OCI-LY1 (cell line): ENCODE data around the gene PAFAH2.
"Not testable (repeated sequence)": the region's sequence is repeated elsewhere in the genome, so short reads cannot be mapped to it uniquely, and the experiment has no call there.

Experiments used
- H2AFZ ChIP-seq: fragments of 200-600 bp; sonication (generic), shearing (Covaris generic); 2 replicates; pipeline ENCODE4 v1.6.0; 2014; ENCODE audit warnings: antibody characterized with exemption, mild to moderate bottlenecking, low read length
- H3F3A ChIP-seq: fragments of 200-600 bp; sonication (generic), shearing (Covaris generic); 2 replicates; pipeline ENCODE4 v1.6.0; 2014; ENCODE audit warnings: mild to moderate bottlenecking, antibody characterized with exemption, low read length, moderate library complexity; ENCODE audit not compliant: insufficient read depth
- H3K27ac ChIP-seq: fragments of 200-600 bp; sonication (generic); 2 replicates; pipeline ENCODE4 v1.5.1; 2014; ENCODE audit warnings: low read length, mixed run types, mild to moderate bottlenecking, low read depth; ENCODE audit not compliant: poor library complexity, severe bottlenecking
- H3K27me3 ChIP-seq: fragments of 200-600 bp; sonication (generic); 2 replicates; pipeline ENCODE4 v1.6.0; 2014; ENCODE audit warnings: antibody characterized with exemption, mild to moderate bottlenecking, low read length, moderate library complexity; ENCODE audit not compliant: insufficient read depth
- H3K36me3 ChIP-seq: fragments of 200-600 bp; sonication (generic); 2 replicates; pipeline ENCODE4 v1.6.1; 2014; ENCODE audit warnings: mild to moderate bottlenecking, antibody characterized with exemption, low read length, moderate library complexity, mixed read lengths; ENCODE audit not compliant: insufficient read depth
- H3K4me1 ChIP-seq: fragments of 200-600 bp; sonication (generic); 2 replicates; pipeline ENCODE4 v1.5.1; 2014; ENCODE audit warnings: mild to moderate bottlenecking, low read length, moderate library complexity; ENCODE audit not compliant: insufficient read depth, severe bottlenecking
- H3K4me2 ChIP-seq: fragments of 200-600 bp; sonication (generic), shearing (Covaris generic); 2 replicates; pipeline ENCODE4 v1.6.1; 2014; ENCODE audit warnings: low read length
- H3K4me3 ChIP-seq: fragments of 200-600 bp; sonication (generic); 2 replicates; pipeline ENCODE4 v1.5.1; 2014; ENCODE audit warnings: low read length, low read depth, mild to moderate bottlenecking, mixed read lengths; ENCODE audit not compliant: poor library complexity, severe bottlenecking
- H3K79me2 ChIP-seq: fragments of 200-600 bp; shearing (Covaris generic); 2 replicates; pipeline ENCODE4 v1.6.1; 2016; ENCODE audit warnings: mixed run types, low read length, mixed read lengths; ENCODE audit not compliant: insufficient read depth
- H3K9ac ChIP-seq: fragments of 200-600 bp; sonication (generic), shearing (Covaris generic); 2 replicates; pipeline ENCODE4 v1.6.1; 2014; ENCODE audit warnings: mild to moderate bottlenecking, low read length, mixed read lengths
- H3K9me2 ChIP-seq: fragments of 200-600 bp; sonication (generic), shearing (Covaris generic); 2 replicates; pipeline ENCODE4 v1.6.1; 2014; ENCODE audit warnings: low read depth, mild to moderate bottlenecking, low read length, mixed read lengths
- H3K9me3 ChIP-seq: fragments of 200-600 bp; shearing (Covaris generic); 2 replicates; pipeline ENCODE4 v1.6.1; 2014; ENCODE audit warnings: low read length, mixed read lengths
- H4K20me1 ChIP-seq: fragments of 200-600 bp; sonication (generic), shearing (Covaris generic); 2 replicates; pipeline ENCODE4 v1.6.0; 2016; ENCODE audit warnings: mild to moderate bottlenecking, low read length; ENCODE audit not compliant: insufficient read depth
- CTCF ChIP-seq: fragments of 200-600 bp; sonication (generic), shearing (Covaris generic); IDR thresholded peaks from 2 replicates; pipeline ENCODE4 v1.5.1; 2017; ENCODE audit warnings: mild to moderate bottlenecking, antibody characterized with exemption, low read length, moderate library complexity, mixed read lengths
- EZH2 ChIP-seq: fragments of 200-600 bp; sonication (generic), shearing (Covaris generic); IDR thresholded peaks from 2 replicates; pipeline ENCODE4 v1.8.0; 2017; ENCODE audit warnings: borderline replicate concordance, mixed run types, mild to moderate bottlenecking, antibody characterized with exemption, low read length, moderate library complexity, mixed read lengths

The PAFAH2 gene

DNA sequence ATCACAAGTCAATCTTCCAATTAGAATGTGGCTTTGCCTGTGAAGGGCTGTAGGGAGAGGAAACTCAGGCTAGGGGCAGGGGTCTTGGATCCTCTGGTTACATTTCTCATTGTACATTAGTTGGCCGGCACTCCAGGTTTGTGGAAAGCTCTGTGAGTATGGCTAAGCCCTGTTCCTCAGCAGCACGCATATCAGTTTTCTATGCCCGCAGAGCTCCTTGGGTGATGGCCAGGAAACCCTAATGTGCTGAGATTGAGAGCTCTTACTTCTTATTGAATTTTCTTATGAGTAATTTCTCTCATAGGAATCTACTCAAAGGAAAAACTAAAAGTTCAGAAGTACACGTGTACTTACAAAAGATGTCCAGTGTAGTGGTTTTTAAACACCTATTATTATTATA lies 60.9 kb downstream of the PAFAH2 start:
- H3K4me1 ChIP-seq = peaks cover 5% of the 10 kb centered on the region
- no peaks in the 10 kb centered on the region for H3K79me2 ChIP-seq
- H3K9me3 ChIP-seq = no peaks in the 10 kb centered on the region
- H3K4me3 ChIP-seq = no peak overlapping the region
- no peaks in the 10 kb centered on the region for H3F3A ChIP-seq
- H2AFZ ChIP-seq = no peak overlapping the region
- H3K4me2 ChIP-seq = no peak overlapping the region
- H3K9ac ChIP-seq = no peak overlapping the region
- no peak overlapping the region for H3K27ac ChIP-seq
- H3K27me3 ChIP-seq = no peaks in the 10 kb centered on the region
- no peaks in the 10 kb centered on the region for H3K36me3 ChIP-seq
- no peaks in the 10 kb centered on the region for H4K20me1 ChIP-seq
- H3K9me2 ChIP-seq = no peaks in the 10 kb centered on the region
- TF ChIP-seq CTCF = no peak
- no peak for TF ChIP-seq EZH2

- H2AFZ ChIP-seq = no peak overlapping the region
- no peaks in the 10 kb centered on the region for H4K20me1 ChIP-seq
- H3F3A ChIP-seq = no peaks in the 10 kb centered on the region
- H3K9ac ChIP-seq = no peak overlapping the region
- TF ChIP-seq EZH2 (no peak), CTCF (no peak)
- H3K36me3 ChIP-seq = no peaks in the 10 kb centered on the region
- no peak overlapping the region for H3K27ac ChIP-seq
- H3K4me3 ChIP-seq = no peak overlapping the region
- no peaks in the 10 kb centered on the region for H3K27me3 ChIP-seq
- no peaks in the 10 kb centered on the region for H3K9me2 ChIP-seq
- no peaks in the 10 kb centered on the region for H3K9me3 ChIP-seq
- no peak overlapping the region for H3K4me2 ChIP-seq
- peaks cover 5% of the 10 kb centered on the region for H3K4me1 ChIP-seq
- H3K79me2 ChIP-seq = no peaks in the 10 kb centered on the region
Observed at GRCh38 chr1:25933479-25934365, 64.1 kb downstream of the PAFAH2 start.

GRCh38 chr1:25932811-25933400 lies 65.0 kb downstream of the PAFAH2 start:
- H3K4me2 ChIP-seq, H3K9ac ChIP-seq, H3K4me3 ChIP-seq, H3K27ac ChIP-seq, H3K9me2 ChIP-seq, H2AFZ ChIP-seq, H3K4me1 ChIP-seq, H3K9me3 ChIP-seq, H3K27me3 ChIP-seq, H3K79me2 ChIP-seq, H3K36me3 ChIP-seq, H4K20me1 ChIP-seq, H3F3A ChIP-seq: not testable (repeated sequence)
